PC-9 (cell line): Measurements from ENCODE around the gene ARHGEF40. TPM values are rescaled to one million over a fixed set of nuclear protein-coding genes. Genes with fewer than 3 reads are reported as not detected.
A peak's percentile ranks its signal among the peaks of the same experiment; 100 is the strongest.

ENCODE experiments used
- BruUV-seq: library from RNA; stranded (reverse); fragments of 400-500 nt; replicated peaks from 2 replicates; lab custom pipeline; 2021; lab: Mats Ljungman, UMichigan
- CTCF ChIA-PET: fragments of 300-600 bp; sonication (Branson Sonifier 250); formaldehyde crosslinking; loops from one replicate; lab custom pipeline; 2022; ENCODE audit warnings: antibody characterized with exemption; lab: Charles Lee
- POLR2A ChIA-PET: fragments of 300-600 bp; sonication (Branson Sonifier 250); formaldehyde crosslinking; loops from one replicate; lab custom pipeline; 2022; ENCODE audit warnings: antibody characterized with exemption; ENCODE audit not compliant: unreplicated experiment; lab: Charles Lee
- DNase-seq, 2 experiments: peaks; one replicate each; pipeline versions ENCODE4 v3.0.0 to v3.0.0-alpha.2; 2015 to 2022; ENCODE audit warnings: mixed read lengths in 1 of 2
- H2AFZ ChIP-seq: fragments of 200-600 bp; sonication (generic); 2 replicates; pipeline ENCODE4 v1.8.1; 2017; ENCODE audit warnings: antibody characterized with exemption
- H3F3A ChIP-seq: fragments of 200-600 bp; sonication (generic); 2 replicates; pipeline ENCODE4 v1.8.1; 2017; ENCODE audit warnings: antibody characterized with exemption, mild to moderate bottlenecking, low read depth; ENCODE audit not compliant: insufficient read depth
- H3K27ac ChIP-seq: fragments of 200-600 bp; sonication (generic); 2 replicates; pipeline ENCODE4 v1.6.1; 2016; ENCODE audit warnings: mixed run types
- H3K27me3 ChIP-seq: fragments of 200-600 bp; sonication (generic); 2 replicates; pipeline ENCODE4 v1.6.1; 2016; ENCODE audit warnings: low read depth, mixed run types; ENCODE audit not compliant: insufficient read depth
- H3K36me3 ChIP-seq: fragments of 200-600 bp; sonication (generic); 2 replicates; pipeline ENCODE4 v1.6.1; 2016; ENCODE audit warnings: low read depth, mixed run types
- H3K4me1 ChIP-seq: fragments of 200-600 bp; sonication (generic); replicated peaks from 2 replicates; pipeline ENCODE4 v1.6.1; 2016; ENCODE audit warnings: mixed run types; ENCODE audit not compliant: insufficient read depth
- H3K4me2 ChIP-seq: fragments of 200-600 bp; sonication (generic); 2 replicates; pipeline ENCODE4 v1.6.1; 2017; ENCODE audit warnings: mixed run types
- H3K4me3 ChIP-seq: fragments of 200-600 bp; sonication (generic); 2 replicates; pipeline ENCODE4 v1.6.1; 2016; ENCODE audit warnings: mixed run types
- H3K79me2 ChIP-seq: fragments of 200-600 bp; sonication (generic); 2 replicates; pipeline ENCODE4 v1.6.1; 2017; ENCODE audit warnings: low read depth, mixed run types
- H3K9me2 ChIP-seq: fragments of 200-600 bp; sonication (generic); 2 replicates; pipeline ENCODE4 v1.8.1; 2017; ENCODE audit warnings: mild to moderate bottlenecking; ENCODE audit not compliant: insufficient read depth
- H3K9me3 ChIP-seq: fragments of 200-600 bp; sonication (generic); 2 replicates; pipeline ENCODE4 v1.8.1; 2016; ENCODE audit warnings: low read depth; ENCODE audit not compliant: insufficient read depth
- H4K20me1 ChIP-seq: fragments of 200-600 bp; sonication (generic); 2 replicates; pipeline ENCODE4 v1.8.1; 2017; ENCODE audit not compliant: insufficient read depth
- CTCF ChIP-seq: fragments of 200-600 bp; sonication (generic); conservative IDR thresholded peaks from 2 replicates; pipeline ENCODE4 v1.6.1; 2017; ENCODE audit warnings: mixed run types, antibody characterized with exemption, mild to moderate bottlenecking, moderate library complexity
- EZH2 ChIP-seq: fragments of 200-600 bp; sonication (generic); IDR thresholded peaks from 2 replicates; pipeline ENCODE4 v1.8.0; 2017; ENCODE audit warnings: antibody characterized with exemption, low read depth
- intact Hi-C: fragments of 100-400 bp; cut with micrococcal nuclease; formaldehyde crosslinking; loops from one replicate; pipeline ENCODE4 v1.10.0; 2022; ENCODE audit not compliant: unreplicated experiment
- total RNA-seq: library from RNA; stranded (reverse); gene quantifications from 2 replicates; pipeline ENCODE4 v1.2.3, GENCODE V29; 2021

ARHGEF40 gene
- total RNA-seq, 1 experiment from 2014 or later: 13.0 TPM

DNA sequence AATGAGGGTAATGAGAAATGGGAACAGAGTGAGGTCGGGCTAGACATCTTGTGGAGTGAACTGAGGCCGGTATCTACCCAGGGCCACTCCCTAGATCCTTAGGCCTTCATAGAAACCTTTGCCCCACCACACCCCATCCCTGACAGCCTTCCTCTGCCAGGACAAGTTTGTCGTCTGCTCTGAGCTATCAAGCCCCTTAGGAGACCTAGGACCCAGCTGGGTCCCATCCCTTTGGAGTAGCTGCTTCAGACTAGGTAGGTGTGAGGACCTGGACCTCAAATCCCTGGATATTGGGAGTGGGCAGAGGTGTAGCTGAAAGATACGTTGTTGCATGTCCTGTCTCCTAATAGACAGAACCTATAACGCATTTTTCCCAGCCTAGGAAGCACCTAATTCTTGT lies 30.8 kb downstream of the ARHGEF40 start, which contains the start of gene TMEM253:
TSS of gene TMEM253 (plus strand) at position 136 of the 400 bp plus-strand sequence. CDS start 278 bp downstream, outside the sequence.
- DNase-seq: no peak
- ChIA-PET CTCF (interaction anchor here (0.6 kb wide), 1 partner anchor 730 kb away, joined by 3 read pairs; no protein-coding TSS in a partner anchor), POLR2A (interaction anchor here (0.6 kb wide), 1 partner anchor 30 kb away, joined by 3 read pairs; no protein-coding TSS in a partner anchor)
- Histone ChIP-seq H3K27ac (no peak within 1 kb of the TSS), H3K4me1 (peaks cover 41% of the 10 kb centered on the region), H3K4me3 (peak within 1 kb of the TSS; percentile 81; the same call in 1 of the 2 replicates), H3K4me2 (peak within 1 kb of the TSS; percentile 95), H3K36me3 (no peaks in the 10 kb centered on the region), H2AFZ (no peak within 1 kb of the TSS), H3K9me2 (no peaks in the 10 kb centered on the region), H4K20me1 (no peaks in the 10 kb centered on the region), H3K9me3 (no peaks in the 10 kb centered on the region), H3K27me3 (no peaks in the 10 kb centered on the region), H3K79me2 (0 out of 2 replicates have a peak, but pooled peaks cover 4% of the 10 kb centered on the region), H3F3A (peaks cover 25% of the 10 kb centered on the region)
- TF ChIP-seq CTCF (no peak), EZH2 (no peak)
- intact Hi-C loops: loop anchor here (5.0 to 10.0 kb wide), 2 partner anchors 126 to 404 kb away; no protein-coding TSS in a partner anchor
- BruUV-seq: no TSS peak

DNA sequence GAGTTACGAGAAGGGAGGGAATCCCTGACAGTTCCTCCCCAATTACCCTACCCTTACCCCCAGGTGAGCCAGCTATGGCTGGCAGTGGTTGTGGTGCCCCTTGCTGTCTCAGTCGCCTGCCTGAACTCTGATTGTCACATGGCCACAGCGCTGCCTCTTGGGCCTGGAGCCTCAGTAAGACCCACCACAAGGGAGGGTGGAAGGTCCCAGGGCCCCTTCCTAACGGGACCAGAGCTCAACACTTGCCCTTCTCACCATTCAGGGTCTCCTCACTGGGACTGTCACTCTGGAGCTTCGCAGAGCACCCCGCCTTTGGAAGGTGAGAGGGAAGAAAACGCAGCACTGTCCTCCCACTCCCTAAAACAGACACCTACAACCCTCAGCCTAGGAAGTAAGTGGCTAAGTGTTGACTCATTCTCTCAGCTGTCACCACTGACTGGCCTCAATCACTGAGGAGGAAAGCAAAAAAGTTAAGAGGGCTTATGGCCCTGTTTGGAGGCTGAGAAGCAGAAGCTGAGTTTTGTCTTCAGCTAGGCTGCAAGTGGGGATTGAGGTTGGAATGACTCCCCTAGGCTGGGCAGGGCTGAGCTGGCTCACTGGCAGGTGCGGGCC lies 31.8 kb downstream of the ARHGEF40 start:
- CTCF ChIA-PET: interaction anchor here (0.7 kb wide), 1 partner anchor 87 kb away, joined by 3 read pairs; no protein-coding TSS in a partner anchor
- H4K20me1 ChIP-seq: no peaks in the 10 kb centered on the region

More for the DNA sequence above, 31.8 kb downstream of the ARHGEF40 start:
- Histone ChIP-seq H3K4me2 (peak overlapping the region; percentile 91; the same call in 1 of the 2 replicates), H3K4me3 (no peak overlapping the region), H3K36me3 (no peaks in the 10 kb centered on the region), H3K9me2 (no peaks in the 10 kb centered on the region), H3K79me2 (0 out of 2 replicates have a peak, but pooled peaks cover 4% of the 10 kb centered on the region), H3K4me1 (peaks cover 49% of the 10 kb centered on the region), H3K27me3 (no peaks in the 10 kb centered on the region), H3F3A (peaks cover 17% of the 10 kb centered on the region), H3K9me3 (no peaks in the 10 kb centered on the region), H2AFZ (no peak overlapping the region), H3K27ac (no peak overlapping the region)
- intact Hi-C loops: loop anchor here (5.0 to 10.0 kb wide), 2 partner anchors 127 to 405 kb away; no protein-coding TSS in a partner anchor
- TF ChIP-seq EZH2: no peak
- TF ChIP-seq CTCF: no peak
- no TSS peak for BruUV-seq
- POLR2A ChIA-PET: interaction anchor here (0.6 kb wide), 1 partner anchor 31 kb away, joined by 3 read pairs; no protein-coding TSS in a partner anchor
- no peak for DNase-seq
